G401.6 (cell line): ENCODE results near the gene NBPF3.
"Not testable (repeated sequence)": the region's sequence is repeated elsewhere in the genome, so short reads cannot be mapped to it uniquely, and the experiment has no call there.

Source experiments
- FAIRE-seq: peaks from 2 replicates; lab custom pipeline; 2012; peaks lifted over from hg19 to GRCh38; lab: Jason Lieb, UNC

NBPF3 gene, protein sequence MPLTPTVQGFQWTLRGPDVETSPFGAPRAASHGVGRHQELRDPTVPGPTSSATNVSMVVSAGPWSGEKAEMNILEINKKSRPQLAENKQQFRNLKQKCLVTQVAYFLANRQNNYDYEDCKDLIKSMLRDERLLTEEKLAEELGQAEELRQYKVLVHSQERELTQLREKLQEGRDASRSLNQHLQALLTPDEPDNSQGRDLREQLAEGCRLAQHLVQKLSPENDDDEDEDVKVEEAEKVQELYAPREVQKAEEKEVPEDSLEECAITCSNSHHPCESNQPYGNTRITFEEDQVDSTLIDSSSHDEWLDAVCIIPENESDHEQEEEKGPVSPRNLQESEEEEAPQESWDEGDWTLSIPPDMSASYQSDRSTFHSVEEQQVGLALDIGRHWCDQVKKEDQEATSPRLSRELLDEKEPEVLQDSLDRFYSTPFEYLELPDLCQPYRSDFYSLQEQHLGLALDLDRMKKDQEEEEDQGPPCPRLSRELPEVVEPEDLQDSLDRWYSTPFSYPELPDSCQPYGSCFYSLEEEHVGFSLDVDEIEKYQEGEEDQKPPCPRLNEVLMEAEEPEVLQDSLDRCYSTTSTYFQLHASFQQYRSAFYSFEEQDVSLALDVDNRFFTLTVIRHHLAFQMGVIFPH

DNA sequence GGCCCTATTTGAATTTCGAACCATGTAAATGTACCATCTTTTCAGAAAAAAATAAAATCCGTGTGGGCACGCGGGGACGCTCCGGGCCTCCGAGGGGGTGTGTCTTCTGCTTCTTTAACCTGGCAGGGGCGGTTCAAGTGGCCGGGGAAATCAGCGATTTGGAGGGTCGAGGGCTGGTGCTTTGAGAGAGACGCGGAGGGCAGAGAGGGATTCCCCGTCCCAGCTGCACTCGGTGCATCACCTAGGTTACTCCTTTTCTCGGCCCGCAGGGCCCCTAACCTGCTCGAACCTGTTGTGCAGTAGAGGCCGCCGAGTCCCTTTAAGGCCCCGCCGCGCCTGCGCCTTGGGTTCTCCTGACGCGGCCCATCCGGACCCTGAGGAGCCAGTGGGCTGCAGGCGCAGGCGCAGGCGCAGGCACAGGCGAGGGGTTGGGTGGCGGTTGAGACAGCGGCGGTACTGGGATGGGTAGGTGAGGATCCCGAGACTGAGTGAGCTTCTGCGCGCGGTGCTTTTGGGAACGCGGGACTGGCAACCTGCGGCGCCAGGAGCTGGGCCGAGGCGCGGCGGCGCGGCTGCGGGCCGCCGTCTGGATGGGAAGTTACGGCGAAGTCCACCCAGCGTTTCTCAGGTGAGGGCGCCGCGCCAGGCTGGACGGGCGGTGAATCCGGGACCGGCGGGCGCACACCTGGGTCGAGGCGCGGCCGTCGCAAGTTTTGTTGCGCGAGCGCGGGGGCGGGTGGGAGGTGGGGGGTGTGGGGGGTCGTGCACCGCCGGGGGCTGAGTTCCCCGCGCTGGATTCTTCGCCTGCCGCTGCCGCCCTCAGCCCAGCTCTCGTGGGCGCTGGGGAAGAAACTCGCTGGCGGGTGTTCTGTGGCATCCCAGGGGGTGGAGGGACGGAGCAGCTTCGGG is at the start of gene NBPF3:
Gene NBPF3 (plus strand): TSS at position 417 of the 909 bp plus-strand sequence. CDS start 4,950 bp downstream, outside the sequence.
- no peak for FAIRE-seq

DNA sequence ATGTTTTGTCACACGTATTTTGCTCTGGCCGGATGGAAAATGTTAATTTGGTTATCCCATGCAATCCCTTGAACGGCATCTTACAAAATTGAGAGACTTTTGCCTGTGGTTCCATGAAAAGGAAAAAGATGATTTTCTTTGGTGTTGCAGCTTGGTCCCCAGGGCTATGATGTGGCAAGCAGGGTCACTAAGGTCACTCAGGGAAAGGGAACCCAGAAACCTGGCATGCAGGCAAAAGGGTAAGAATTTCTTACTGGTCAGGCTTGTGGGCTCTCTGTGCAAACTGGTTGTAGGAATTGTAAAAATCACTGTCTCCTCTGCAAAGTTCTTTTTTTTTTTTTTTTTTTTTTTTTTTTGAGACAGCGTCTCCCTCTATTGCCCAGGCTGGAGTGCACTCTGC is 48.4 kb upstream of the NBPF3 start:
- no peak for FAIRE-seq

DNA sequence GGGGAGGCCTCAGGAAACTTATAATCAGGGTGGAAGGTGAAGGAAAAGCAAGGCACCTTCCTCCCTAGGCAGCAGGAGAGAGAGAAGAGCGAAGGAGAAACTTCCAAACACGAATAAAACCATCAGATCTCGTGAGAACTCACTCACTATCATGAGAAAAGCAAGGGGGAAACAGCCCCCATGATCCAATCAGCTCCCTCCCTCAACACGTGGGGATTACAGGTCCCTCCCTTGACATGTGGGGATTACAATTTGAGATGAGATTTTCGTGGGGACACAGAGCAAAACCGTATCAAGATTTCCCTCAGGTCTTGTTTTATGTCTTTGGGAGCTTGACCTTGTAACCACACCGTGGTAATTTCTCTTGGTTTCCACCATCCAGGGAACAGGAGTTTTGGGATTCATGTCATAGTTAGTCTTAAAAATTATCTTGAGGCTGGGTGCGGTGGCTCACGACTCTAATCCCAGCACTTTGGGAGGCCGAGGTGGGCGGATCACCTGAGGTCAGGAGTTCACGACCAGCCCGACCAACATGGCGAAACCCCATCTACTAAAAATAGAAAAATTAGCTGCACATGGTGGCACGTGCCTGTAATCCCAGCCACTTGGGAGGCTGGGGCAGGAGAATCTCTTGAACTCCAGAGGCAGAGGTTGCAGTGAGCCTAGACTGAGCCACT is 47.2 kb upstream of the NBPF3 start:
- FAIRE-seq, result no peak

DNA sequence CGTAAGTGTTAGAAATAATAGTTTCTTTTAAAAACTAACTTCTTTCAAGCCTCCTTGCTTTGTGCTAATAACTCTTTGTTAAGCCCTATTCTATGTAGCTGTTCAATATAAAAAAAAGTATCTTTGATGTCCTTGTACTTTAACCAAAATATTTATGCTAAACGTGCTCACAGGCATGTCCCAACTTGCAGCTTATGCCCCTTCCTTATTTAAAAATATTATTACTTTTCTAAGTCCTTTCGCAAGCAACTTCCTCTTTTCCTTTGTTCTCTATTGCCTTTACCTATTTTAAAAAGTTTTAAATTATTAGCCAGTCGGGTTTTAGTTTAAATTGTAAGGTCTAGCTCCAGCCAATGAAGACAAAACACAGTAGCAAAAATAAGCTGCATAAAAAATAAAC is 43.4 kb upstream of the NBPF3 start:
- no peak for FAIRE-seq

DNA sequence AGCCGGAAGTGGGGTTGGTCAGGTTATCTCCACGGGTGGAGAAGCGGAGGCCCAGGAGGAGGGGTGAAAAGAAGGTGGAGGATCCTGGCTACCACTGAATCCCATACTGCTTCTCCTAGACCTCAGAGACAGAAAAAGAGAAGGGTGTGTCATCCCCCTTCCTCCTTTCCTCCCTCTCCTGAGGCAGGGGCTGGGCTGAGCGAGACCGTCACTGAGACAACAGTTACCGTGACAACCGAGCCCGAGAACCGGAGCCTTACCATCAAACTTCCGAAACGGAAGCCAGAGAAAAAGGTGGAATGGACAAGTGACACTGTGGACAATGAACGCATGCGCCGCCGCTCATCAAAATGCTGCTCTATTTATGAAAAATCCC is 42.1 kb upstream of the NBPF3 start:
- no peak for FAIRE-seq

DNA sequence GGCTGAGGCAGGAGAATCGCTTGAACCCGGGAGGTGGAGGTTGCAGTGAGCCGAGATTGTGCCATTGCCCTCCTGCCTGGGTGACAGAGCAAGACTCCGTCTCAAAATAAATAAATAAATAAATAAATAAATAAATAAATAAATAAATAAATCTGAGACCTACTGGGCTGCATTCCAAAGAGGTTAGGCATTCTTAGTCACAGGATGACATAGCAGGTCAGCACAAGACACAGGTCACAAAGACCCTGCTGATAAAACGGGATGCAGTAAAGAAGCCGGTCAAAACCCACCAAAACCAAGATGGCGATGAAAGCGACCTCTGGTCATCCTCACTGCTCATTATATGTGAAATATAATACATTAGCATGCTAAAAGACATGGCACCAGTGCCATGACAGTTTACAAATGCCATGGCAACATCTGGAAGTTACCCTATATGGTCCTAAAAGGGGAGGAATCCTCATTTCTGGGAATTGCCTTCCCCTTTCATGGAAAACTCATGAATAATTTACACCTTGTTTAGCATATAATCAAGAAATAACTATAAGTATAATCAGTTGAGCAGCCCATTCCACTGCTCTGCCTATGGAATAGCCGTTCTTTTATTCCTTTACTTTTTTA is 38.1 kb upstream of the NBPF3 start:
- not testable (repeated sequence) for FAIRE-seq

DNA sequence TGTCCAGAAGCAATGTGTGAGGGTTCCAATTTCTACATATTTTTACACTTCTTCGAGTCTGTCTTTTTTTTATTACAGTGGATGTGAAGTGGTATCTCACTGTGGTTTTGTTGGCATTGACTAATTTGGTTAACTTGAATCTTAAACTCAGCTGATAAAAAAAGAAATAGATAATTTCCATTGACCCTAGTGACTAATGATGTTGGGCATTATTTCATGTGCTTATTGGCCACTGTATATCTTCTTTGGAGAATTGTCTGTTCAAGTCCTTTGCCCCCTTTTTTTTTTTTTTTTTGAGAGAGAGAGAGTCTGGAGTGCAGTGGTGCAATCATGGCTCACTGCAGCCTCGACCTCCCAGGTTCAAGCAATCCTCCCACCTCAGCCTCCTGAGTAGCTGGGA is 33.3 kb upstream of the NBPF3 start:
- FAIRE-seq, result no peak

DNA sequence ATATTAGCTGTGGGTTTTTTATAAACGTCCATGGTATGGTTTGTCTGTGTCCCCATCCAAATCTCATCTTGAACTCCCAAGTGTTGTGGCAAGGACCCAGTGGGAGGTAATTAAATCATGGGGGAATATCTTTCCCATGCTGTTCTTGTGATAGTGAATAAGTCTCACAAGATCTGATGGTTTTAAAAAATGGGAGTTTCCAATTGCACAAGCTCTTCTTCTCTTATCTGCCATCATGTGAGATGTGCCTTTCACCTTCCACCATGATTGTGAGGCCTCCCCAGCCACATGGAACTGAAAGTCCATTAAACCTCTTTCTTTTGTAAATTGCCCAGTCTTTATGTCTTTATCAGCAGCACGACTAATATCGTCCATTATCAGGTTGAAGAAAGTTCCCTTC is 30.0 kb upstream of the NBPF3 start:
- not testable (repeated sequence) for FAIRE-seq

DNA sequence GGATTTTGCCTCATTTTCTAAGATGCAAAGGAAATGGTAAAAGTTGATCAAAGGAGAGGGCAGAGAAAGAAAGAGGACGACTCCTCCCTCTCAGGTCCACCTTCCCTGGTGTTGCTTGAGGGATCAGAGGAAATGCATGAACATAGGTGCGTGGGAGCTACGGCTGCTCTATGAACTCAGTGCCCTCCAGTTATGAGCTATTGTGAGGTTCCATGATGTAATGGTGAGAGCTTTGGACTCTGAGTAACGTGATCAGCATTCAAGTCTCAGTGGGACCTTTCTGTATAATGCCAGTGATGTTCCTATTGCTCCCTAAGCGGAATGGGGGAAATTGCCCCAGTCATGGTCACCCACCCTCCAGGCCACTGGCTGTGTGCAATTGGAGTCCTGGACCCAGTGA is 25.9 kb upstream of the NBPF3 start:
- no peak for FAIRE-seq

DNA sequence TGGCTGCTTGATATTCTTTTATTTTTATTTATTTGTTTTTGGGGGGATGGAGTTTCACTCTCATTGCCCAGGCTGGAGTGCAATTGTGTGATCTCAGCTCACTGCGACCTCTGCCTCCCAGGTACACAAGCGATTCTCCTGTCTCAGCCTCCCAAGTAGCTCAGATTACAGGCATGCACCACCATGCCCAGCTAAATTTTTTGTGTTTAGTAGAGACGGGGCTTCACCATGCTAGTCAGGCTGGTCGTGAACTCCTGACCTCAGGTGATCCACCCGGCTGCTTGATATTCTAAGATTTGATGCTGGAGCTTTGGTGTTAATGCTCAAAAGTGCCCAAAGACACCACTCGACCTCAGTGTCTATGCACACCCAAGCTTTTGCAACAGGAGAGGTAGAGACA is 19.6 kb upstream of the NBPF3 start:
- FAIRE-seq, result not testable (repeated sequence)

DNA sequence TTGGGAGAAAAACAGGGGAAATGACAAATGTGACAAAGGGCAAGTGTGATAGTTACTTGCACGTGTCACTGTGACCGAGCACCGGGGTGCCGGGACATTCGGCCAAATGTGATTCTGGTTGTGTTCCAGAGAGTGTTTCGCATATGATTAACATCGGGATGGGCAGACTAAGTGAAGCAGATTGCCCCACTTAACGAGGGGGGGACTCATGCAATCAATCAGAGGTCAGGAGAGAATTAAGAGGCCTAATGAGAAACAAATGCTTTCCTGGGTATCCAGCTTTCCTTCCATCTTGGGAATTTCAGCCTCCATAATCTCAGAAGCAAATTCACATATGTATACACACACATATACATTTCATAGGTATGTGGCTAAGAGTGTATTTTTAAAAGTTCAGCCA is 18.6 kb upstream of the NBPF3 start:
- FAIRE-seq, result not testable (repeated sequence)

DNA sequence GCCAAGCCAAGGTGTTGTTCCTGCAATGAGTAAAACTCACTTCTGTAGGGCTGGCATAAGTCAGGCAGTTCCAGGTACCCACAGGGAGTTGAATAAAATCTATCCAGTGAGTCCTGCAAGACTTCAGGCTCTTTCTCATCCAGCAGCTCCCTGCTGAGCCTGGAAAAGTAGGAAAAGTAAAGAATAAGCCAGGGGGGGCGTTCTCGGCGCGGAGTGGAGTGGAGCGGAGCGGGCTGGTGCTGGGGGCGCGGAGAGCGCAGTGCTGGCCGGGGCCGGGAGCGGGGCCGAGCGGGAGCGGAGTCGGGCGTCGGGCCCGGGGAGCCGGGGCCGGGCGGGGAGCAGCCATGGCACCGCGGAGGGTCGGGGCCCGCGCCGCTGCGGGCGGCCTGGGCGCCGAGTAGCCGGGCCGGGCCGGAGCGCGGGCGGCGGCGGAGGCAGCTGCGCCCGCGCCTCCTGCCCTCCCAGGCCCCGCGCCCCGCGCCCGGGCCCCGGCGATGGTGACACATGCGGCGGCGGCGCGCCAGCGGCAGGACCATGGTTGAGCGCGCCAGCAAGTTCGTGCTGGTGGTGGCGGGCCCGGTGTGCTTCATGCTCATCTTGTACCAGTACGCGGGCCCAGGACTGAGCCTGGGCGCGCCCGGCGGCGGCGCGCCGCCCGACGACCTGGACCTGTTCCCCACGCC is 12.0 kb upstream of the NBPF3 start:
- FAIRE-seq, result not testable (repeated sequence)

DNA sequence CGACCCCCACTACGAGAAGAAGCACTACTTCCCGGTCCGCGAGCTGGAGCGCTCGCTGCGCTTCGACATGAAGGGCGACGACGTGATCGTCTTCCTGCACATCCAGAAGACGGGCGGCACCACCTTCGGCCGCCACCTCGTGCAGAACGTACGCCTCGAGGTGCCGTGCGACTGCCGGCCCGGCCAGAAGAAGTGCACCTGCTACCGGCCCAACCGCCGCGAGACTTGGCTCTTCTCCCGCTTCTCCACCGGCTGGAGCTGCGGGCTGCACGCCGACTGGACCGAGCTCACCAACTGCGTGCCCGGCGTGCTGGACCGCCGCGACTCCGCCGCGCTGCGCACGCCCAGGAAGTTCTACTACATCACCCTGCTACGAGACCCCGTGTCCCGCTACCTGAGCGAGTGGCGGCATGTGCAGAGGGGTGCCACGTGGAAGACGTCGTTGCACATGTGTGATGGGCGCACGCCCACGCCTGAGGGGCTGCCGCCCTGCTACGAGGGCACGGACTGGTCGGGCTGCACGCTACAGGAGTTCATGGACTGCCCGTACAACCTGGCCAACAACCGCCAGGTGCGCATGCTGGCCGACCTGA is 11.4 kb upstream of the NBPF3 start:
- not testable (repeated sequence) for FAIRE-seq

DNA sequence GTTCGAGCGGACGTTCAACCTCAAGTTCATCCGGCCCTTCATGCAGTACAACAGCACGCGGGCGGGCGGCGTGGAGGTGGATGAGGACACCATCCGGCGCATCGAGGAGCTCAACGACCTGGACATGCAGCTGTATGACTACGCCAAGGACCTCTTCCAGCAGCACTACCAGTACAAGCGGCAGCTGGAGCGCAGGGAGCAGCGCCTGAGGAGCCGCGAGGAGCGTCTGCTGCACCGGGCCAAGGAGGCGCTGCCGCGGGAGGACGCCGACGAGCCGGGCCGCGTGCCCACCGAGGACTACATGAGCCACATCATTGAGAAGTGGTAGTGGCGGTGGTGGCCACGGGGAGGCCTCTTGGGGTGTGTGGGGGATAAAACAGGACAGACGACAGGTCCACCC is 10.7 kb upstream of the NBPF3 start:
- FAIRE-seq, result not testable (repeated sequence)

DNA sequence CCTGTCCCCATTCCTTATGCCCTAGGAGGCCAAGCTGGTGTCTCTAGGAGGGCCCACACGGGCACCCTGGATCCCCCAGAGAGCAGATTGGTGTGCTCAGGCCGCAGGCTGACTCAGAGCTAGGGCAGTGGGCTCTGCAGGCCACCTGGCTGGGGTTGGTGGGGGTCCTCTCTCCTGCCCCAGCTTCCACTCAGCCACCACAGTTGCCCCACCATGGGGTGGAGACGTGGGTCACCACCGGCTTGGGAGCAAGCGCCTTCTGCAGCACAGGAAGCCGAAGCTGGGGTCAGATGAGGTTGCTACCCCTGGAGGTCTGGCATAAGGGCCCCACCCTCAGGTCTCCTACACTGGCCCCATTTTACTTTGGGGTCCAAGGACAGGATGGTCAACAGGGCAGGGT is 9.1 kb upstream of the NBPF3 start:
- not testable (repeated sequence) for FAIRE-seq

DNA sequence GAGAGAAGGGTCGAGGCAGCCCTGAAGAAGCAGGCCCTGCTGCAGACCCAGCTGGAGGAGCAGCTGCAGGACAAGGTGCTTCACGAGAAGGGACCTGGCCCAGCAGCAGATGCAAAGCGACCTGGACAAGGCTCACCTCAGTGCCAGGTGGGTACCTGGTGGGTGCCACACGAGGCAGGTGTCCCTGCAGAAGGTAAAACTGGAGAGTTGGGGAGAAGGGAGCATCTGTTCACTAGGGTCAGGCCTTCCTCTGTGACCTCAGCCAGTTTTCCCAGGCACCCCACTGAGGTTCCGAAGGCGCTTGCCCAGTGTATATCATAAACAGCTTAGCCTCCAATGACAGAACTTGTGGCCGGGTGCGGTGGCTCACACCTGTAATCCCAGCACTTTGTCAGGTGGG is 5.5 kb upstream of the NBPF3 start:
- FAIRE-seq, result no peak

DNA sequence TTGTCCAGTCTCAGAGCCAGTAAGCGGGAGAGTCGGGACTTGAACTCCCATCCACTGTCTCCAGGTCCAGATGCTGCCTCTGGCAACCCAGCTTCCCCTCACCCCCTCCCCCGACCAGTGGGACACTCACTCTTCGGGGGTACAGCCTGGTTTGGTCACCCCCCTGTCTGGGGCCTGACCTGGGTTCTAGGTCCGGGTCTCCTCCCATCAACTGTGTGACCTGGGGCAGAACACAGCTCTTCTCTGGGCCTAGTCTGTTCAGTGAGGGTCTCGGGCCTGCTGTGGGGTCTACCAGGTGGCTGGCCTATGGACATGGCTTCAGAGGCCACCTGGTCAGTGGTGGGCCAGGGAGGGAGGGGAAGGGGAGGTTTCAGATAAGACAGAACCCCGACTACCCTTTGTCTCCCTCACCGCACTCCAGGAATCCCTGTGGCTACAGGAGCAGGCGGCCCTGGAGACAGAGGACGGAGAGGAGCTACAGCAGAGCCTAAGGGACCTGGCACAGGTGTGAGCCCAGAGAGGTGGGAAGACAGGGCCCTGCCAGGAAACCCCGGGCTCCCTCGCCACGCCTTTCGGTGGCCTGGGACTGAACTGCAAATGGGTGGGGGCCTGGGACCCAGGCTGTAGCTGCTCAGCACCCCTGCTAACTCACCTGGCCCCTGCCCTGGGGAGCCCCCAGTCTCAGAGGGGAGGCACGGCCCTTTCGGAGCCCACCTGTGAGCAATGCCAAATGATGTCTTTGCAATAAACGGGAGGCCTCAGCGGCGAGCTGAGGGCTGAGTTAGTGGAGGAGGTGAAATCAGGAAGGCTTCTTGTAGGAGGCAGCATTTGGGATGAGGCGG is 4.1 kb upstream of the NBPF3 start:
- no peak for FAIRE-seq

DNA sequence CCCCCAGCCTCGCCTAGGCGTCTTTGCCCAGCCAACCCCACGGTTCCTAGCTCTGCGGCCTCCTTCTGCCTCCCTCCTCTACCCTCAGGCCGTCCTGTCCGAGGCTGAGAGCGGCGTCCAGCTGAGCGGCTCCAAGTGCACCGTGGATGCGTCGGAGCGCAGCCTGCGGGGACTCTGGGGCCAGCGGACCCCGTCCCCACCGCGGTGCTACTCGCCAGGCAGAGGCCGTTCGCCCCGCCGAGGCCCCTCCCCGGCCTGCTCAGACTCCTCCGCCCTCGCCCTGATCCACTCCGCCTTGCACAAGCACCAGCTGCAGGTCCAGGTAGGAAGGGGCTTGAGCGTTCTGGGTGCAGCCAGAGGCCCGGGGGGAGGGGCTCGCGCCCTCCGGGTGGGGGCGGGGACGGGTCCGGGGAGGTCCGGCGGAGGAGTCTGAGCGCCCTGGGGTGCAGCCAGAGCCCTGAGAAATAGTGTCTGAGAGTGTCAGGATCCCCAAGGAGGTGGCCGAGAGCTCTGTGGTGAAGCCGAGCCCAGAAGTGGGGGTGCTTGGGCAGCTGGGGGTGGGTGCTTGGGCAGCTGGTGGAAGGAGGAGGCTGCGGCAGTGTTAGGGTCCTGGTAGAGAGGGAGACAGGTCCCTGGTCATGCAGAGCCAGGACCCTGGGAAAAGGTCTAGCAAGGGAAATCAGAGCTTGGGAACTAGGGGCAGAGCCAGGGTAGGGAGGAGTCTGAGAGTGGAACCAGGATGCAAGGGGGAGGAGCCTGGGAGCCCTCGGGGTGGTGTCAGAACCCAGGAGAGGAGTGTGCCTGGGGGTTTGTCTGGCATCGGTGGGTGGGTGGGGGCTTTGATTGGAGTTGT is 3.2 kb upstream of the NBPF3 start:
- no peak for FAIRE-seq

DNA sequence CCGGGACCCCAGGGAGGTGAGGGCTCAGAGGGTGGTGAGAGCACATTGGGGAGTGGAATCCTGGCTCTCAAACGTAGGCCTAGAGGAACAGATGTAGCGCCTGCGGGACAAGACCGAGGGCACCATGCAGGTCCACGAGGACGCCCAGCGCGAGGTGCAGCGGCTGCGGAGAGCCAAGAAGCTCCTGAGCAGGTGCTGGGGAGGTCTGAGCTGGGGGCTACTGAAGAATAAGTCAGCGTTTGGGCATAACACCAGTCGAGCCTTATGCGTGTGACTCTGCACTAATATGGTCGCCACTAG is 2.6 kb upstream of the NBPF3 start:
- FAIRE-seq, result no peak
